OCI-LY3 (cell line): Measurements from ENCODE around the gene MRAS.

ENCODE experiments used
- CTCF ChIP-seq: fragments of 200-600, 300-600 bp; sonication (generic); IDR thresholded peaks from 2 replicates; pipeline ENCODE4 v1.5.1; 2014; ENCODE audit warnings: antibody characterized with exemption, low read length, low read depth
- EZH2phosphoT487 ChIP-seq: fragments of 200-600 bp; shearing (Covaris generic); IDR thresholded peaks from 2 replicates; pipeline ENCODE4 v1.6.1; 2018; ENCODE audit warnings: antibody characterized with exemption, mixed run types, low read depth

- no peak for TF ChIP-seq CTCF
- no peak for TF ChIP-seq EZH2phosphoT487
Measured at GRCh38 chr3:138396752-138397410, 48.5 kb downstream of the MRAS start.
